Measurements from ENCODE around the gene SCYL1.

Gene SCYL1

DNA sequence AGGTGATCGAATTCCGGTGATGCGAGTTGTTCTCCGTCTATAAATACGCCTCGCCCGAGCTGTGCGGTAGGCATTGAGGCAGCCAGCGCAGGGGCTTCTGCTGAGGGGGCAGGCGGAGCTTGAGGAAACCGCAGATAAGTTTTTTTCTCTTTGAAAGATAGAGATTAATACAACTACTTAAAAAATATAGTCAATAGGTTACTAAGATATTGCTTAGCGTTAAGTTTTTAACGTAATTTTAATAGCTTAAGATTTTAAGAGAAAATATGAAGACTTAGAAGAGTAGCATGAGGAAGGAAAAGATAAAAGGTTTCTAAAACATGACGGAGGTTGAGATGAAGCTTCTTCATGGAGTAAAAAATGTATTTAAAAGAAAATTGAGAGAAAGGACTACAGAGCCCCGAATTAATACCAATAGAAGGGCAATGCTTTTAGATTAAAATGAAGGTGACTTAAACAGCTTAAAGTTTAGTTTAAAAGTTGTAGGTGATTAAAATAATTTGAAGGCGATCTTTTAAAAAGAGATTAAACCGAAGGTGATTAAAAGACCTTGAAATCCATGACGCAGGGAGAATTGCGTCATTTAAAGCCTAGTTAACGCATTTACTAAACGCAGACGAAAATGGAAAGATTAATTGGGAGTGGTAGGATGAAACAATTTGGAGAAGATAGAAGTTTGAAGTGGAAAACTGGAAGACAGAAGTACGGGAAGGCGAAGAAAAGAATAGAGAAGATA lies 25.7 kb upstream of the SCYL1 start, which contains the start of gene MALAT1:
Gene MALAT1 (plus strand): TSS at position 69 of the 736 bp plus-strand sequence.
- Mint-ChIP-seq H3K4me3 (no peak within 1 kb of the TSS), H3K27ac (ENCODE audit: low read depth) (no peak within 1 kb of the TSS), H3K9me3 (no peaks in the 10 kb centered on the region), H3K27me3 (no peaks in the 10 kb centered on the region), H3K4me1 (peaks cover 51% of the 10 kb centered on the region), H3K36me3 (ENCODE audit: insufficient read depth) (peaks cover 2% of the 10 kb centered on the region)
- DNase-seq (ENCODE audit: low spot score in 2 of 2) = peak; percentile 91 to 93
- no peak for ATAC-seq (replicated peaks; ENCODE audit: extremely low read depth, poor library complexity, severe bottlenecking)

DNA sequence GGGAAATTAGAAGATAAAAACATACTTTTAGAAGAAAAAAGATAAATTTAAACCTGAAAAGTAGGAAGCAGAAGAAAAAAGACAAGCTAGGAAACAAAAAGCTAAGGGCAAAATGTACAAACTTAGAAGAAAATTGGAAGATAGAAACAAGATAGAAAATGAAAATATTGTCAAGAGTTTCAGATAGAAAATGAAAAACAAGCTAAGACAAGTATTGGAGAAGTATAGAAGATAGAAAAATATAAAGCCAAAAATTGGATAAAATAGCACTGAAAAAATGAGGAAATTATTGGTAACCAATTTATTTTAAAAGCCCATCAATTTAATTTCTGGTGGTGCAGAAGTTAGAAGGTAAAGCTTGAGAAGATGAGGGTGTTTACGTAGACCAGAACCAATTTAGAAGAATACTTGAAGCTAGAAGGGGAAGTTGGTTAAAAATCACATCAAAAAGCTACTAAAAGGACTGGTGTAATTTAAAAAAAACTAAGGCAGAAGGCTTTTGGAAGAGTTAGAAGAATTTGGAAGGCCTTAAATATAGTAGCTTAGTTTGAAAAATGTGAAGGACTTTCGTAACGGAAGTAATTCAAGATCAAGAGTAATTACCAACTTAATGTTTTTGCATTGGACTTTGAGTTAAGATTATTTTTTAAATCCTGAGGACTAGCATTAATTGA lies 25.0 kb upstream of the SCYL1 start:
- H3K9me3 Mint-ChIP-seq = no peaks in the 10 kb centered on the region
- no peak overlapping the region for H3K4me3 Mint-ChIP-seq
- no peaks in the 10 kb centered on the region for H3K27me3 Mint-ChIP-seq
- H3K4me1 Mint-ChIP-seq = peaks cover 53% of the 10 kb centered on the region
- ATAC-seq (replicated peaks; ENCODE audit: extremely low read depth, poor library complexity, severe bottlenecking) (no peak), DNase-seq (ENCODE audit: low spot score in 2 of 2) (no peak)
- H3K36me3 Mint-ChIP-seq (ENCODE audit: insufficient read depth) = peaks cover 2% of the 10 kb centered on the region
- H3K27ac Mint-ChIP-seq (ENCODE audit: low read depth) = no peak overlapping the region

DNA sequence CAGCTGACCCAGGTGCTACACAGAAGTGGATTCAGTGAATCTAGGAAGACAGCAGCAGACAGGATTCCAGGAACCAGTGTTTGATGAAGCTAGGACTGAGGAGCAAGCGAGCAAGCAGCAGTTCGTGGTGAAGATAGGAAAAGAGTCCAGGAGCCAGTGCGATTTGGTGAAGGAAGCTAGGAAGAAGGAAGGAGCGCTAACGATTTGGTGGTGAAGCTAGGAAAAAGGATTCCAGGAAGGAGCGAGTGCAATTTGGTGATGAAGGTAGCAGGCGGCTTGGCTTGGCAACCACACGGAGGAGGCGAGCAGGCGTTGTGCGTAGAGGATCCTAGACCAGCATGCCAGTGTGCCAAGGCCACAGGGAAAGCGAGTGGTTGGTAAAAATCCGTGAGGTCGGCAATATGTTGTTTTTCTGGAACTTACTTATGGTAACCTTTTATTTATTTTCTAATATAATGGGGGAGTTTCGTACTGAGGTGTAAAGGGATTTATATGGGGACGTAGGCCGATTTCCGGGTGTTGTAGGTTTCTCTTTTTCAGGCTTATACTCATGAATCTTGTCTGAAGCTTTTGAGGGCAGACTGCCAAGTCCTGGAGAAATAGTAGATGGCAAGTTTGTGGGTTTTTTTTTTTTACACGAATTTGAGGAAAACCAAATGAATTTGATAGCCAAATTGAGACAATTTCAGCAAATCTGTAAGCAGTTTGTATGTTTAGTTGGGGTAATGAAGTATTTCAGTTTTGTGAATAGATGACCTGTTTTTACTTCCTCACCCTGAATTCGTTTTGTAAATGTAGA lies 24.3 kb upstream of the SCYL1 start:
- Mint-ChIP-seq H3K27ac (ENCODE audit: low read depth) (no peak overlapping the region), H3K4me3 (no peak overlapping the region), H3K9me3 (no peaks in the 10 kb centered on the region), H3K36me3 (ENCODE audit: insufficient read depth) (peaks cover 2% of the 10 kb centered on the region), H3K27me3 (no peaks in the 10 kb centered on the region), H3K4me1 (peaks cover 59% of the 10 kb centered on the region)
- DNase-seq (ENCODE audit: low spot score in 2 of 2) (no peak), ATAC-seq (replicated peaks; ENCODE audit: extremely low read depth, poor library complexity, severe bottlenecking) (no peak)

DNA sequence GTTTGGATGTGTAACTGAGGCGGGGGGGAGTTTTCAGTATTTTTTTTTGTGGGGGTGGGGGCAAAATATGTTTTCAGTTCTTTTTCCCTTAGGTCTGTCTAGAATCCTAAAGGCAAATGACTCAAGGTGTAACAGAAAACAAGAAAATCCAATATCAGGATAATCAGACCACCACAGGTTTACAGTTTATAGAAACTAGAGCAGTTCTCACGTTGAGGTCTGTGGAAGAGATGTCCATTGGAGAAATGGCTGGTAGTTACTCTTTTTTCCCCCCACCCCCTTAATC lies 23.8 kb upstream of the SCYL1 start:
- no peaks in the 10 kb centered on the region for H3K27me3 Mint-ChIP-seq
- H3K9me3 Mint-ChIP-seq = no peaks in the 10 kb centered on the region
- ATAC-seq (replicated peaks; ENCODE audit: extremely low read depth, poor library complexity, severe bottlenecking) (no peak), DNase-seq (ENCODE audit: low spot score in 2 of 2) (no peak)
- H3K36me3 Mint-ChIP-seq (ENCODE audit: insufficient read depth) = no peaks in the 10 kb centered on the region
- H3K27ac Mint-ChIP-seq (ENCODE audit: low read depth) = no peak overlapping the region
- H3K4me3 Mint-ChIP-seq = no peak overlapping the region
- peaks cover 64% of the 10 kb centered on the region for H3K4me1 Mint-ChIP-seq

DNA sequence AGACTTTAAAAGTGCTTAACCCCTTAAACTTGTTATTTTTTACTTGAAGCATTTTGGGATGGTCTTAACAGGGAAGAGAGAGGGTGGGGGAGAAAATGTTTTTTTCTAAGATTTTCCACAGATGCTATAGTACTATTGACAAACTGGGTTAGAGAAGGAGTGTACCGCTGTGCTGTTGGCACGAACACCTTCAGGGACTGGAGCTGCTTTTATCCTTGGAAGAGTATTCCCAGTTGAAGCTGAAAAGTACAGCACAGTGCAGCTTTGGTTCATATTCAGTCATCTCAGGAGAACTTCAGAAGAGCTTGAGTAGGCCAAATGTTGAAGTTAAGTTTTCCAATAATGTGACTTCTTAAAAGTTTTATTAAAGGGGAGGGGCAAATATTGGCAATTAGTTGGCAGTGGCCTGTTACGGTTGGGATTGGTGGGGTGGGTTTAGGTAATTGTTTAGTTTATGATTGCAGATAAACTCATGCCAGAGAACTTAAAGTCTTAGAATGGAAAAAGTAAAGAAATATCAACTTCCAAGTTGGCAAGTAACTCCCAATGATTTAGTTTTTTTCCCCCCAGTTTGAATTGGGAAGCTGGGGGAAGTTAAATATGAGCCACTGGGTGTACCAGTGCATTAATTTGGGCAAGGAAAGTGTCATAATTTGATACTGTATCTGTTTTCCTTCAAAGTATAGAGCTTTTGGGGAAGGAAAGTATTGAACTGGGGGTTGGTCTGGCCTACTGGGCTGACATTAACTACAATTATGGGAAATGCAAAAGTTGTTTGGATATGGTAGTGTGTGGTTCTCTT lies 23.2 kb upstream of the SCYL1 start:
- H3K27ac Mint-ChIP-seq (ENCODE audit: low read depth) = no peak overlapping the region
- no peaks in the 10 kb centered on the region for H3K27me3 Mint-ChIP-seq
- peaks cover 64% of the 10 kb centered on the region for H3K4me1 Mint-ChIP-seq
- no peak overlapping the region for H3K4me3 Mint-ChIP-seq
- ATAC-seq (replicated peaks; ENCODE audit: extremely low read depth, poor library complexity, severe bottlenecking) (no peak), DNase-seq (ENCODE audit: low spot score in 2 of 2) (no peak)
- no peaks in the 10 kb centered on the region for H3K9me3 Mint-ChIP-seq
- H3K36me3 Mint-ChIP-seq (ENCODE audit: insufficient read depth) = no peaks in the 10 kb centered on the region

DNA sequence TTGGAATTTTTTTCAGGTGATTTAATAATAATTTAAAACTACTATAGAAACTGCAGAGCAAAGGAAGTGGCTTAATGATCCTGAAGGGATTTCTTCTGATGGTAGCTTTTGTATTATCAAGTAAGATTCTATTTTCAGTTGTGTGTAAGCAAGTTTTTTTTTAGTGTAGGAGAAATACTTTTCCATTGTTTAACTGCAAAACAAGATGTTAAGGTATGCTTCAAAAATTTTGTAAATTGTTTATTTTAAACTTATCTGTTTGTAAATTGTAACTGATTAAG lies 22.7 kb upstream of the SCYL1 start:
- no peak overlapping the region for H3K27ac Mint-ChIP-seq (ENCODE audit: low read depth)
- no peaks in the 10 kb centered on the region for H3K27me3 Mint-ChIP-seq
- H3K9me3 Mint-ChIP-seq = no peaks in the 10 kb centered on the region
- H3K4me3 Mint-ChIP-seq = no peak overlapping the region
- DNase-seq (ENCODE audit: low spot score in 2 of 2) (no peak), ATAC-seq (replicated peaks; ENCODE audit: extremely low read depth, poor library complexity, severe bottlenecking) (no peak)
- no peaks in the 10 kb centered on the region for H3K36me3 Mint-ChIP-seq (ENCODE audit: insufficient read depth)
- H3K4me1 Mint-ChIP-seq = peaks cover 64% of the 10 kb centered on the region

DNA sequence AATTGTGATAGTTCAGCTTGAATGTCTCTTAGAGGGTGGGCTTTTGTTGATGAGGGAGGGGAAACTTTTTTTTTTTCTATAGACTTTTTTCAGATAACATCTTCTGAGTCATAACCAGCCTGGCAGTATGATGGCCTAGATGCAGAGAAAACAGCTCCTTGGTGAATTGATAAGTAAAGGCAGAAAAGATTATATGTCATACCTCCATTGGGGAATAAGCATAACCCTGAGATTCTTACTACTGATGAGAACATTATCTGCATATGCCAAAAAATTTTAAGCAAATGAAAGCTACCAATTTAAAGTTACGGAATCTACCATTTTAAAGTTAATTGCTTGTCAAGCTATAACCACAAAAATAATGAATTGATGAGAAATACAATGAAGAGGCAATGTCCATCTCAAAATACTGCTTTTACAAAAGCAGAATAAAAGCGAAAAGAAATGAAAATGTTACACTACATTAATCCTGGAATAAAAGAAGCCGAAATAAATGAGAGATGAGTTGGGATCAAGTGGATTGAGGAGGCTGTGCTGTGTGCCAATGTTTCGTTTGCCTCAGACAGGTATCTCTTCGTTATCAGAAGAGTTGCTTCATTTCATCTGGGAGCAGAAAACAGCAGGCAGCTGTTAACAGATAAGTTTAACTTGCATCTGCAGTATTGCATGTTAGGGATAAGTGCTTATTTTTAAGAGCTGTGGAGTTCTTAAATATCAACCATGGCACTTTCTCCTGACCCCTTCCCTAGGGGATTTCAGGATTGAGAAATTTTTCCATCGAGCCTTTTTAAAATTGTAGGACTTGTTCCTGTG lies 22.1 kb upstream of the SCYL1 start:
- Mint-ChIP-seq H3K36me3 (ENCODE audit: insufficient read depth) (no peaks in the 10 kb centered on the region), H3K4me1 (peaks cover 67% of the 10 kb centered on the region), H3K9me3 (no peaks in the 10 kb centered on the region), H3K27ac (ENCODE audit: low read depth) (no peak overlapping the region), H3K27me3 (no peaks in the 10 kb centered on the region), H3K4me3 (no peak overlapping the region)
- no peak for DNase-seq (ENCODE audit: low spot score in 2 of 2)
- ATAC-seq (replicated peaks; ENCODE audit: extremely low read depth, poor library complexity, severe bottlenecking) = no peak

DNA sequence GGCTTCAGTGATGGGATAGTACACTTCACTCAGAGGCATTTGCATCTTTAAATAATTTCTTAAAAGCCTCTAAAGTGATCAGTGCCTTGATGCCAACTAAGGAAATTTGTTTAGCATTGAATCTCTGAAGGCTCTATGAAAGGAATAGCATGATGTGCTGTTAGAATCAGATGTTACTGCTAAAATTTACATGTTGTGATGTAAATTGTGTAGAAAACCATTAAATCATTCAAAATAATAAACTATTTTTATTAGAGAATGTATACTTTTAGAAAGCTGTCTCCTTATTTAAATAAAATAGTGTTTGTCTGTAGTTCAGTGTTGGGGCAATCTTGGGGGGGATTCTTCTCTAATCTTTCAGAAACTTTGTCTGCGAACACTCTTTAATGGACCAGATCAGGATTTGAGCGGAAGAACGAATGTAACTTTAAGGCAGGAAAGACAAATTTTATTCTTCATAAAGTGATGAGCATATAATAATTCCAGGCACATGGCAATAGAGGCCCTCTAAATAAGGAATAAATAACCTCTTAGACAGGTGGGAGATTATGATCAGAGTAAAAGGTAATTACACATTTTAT lies 21.4 kb upstream of the SCYL1 start:
- Mint-ChIP-seq H3K36me3 (ENCODE audit: insufficient read depth) (no peaks in the 10 kb centered on the region), H3K4me1 (peaks cover 70% of the 10 kb centered on the region), H3K9me3 (no peaks in the 10 kb centered on the region), H3K4me3 (no peak overlapping the region), H3K27me3 (no peaks in the 10 kb centered on the region), H3K27ac (ENCODE audit: low read depth) (no peak overlapping the region)
- ATAC-seq (replicated peaks; ENCODE audit: extremely low read depth, poor library complexity, severe bottlenecking) (no peak), DNase-seq (ENCODE audit: low spot score in 2 of 2) (no peak)

DNA sequence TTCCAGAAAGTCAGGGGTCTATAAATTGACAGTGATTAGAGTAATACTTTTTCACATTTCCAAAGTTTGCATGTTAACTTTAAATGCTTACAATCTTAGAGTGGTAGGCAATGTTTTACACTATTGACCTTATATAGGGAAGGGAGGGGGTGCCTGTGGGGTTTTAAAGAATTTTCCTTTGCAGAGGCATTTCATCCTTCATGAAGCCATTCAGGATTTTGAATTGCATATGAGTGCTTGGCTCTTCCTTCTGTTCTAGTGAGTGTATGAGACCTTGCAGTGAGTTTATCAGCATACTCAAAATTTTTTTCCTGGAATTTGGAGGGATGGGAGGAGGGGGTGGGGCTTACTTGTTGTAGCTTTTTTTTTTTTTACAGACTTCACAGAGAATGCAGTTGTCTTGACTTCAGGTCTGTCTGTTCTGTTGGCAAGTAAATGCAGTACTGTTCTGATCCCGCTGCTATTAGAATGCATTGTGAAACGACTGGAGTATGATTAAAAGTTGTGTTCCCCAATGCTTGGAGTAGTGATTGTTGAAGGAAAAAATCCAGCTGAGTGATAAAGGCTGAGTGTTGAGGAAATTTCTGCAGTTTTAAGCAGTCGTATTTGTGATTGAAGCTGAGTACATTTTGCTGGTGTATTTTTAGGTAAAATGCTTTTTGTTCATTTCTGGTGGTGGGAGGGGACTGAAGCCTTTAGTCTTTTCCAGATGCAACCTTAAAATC lies 20.8 kb upstream of the SCYL1 start:
- no peaks in the 10 kb centered on the region for H3K27me3 Mint-ChIP-seq
- peaks cover 70% of the 10 kb centered on the region for H3K4me1 Mint-ChIP-seq
- H3K4me3 Mint-ChIP-seq = no peak overlapping the region
- no peak for DNase-seq (ENCODE audit: low spot score in 2 of 2)
- H3K36me3 Mint-ChIP-seq (ENCODE audit: insufficient read depth) = peaks cover 2% of the 10 kb centered on the region
- no peaks in the 10 kb centered on the region for H3K9me3 Mint-ChIP-seq
- ATAC-seq (replicated peaks; ENCODE audit: extremely low read depth, poor library complexity, severe bottlenecking) = no peak
- no peak overlapping the region for H3K27ac Mint-ChIP-seq (ENCODE audit: low read depth)

DNA sequence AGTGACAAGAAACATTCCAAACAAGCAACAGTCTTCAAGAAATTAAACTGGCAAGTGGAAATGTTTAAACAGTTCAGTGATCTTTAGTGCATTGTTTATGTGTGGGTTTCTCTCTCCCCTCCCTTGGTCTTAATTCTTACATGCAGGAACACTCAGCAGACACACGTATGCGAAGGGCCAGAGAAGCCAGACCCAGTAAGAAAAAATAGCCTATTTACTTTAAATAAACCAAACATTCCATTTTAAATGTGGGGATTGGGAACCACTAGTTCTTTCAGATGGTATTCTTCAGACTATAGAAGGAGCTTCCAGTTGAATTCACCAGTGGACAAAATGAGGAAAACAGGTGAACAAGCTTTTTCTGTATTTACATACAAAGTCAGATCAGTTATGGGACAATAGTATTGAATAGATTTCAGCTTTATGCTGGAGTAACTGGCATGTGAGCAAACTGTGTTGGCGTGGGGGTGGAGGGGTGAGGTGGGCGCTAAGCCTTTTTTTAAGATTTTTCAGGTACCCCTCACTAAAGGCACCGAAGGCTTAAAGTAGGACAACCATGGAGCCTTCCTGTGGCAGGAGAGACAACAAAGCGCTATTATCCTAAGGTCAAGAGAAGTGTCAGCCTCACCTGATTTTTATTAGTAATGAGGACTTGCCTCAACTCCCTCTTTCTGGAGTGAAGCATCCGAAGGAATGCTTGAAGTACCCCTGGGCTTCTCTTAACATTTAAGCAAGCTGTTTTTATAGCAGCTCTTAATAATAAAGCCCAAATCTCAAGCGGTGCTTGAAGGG lies 20.0 kb upstream of the SCYL1 start:
- Mint-ChIP-seq H3K36me3 (ENCODE audit: insufficient read depth) (peaks cover 5% of the 10 kb centered on the region), H3K27ac (ENCODE audit: low read depth) (no peak overlapping the region), H3K27me3 (no peaks in the 10 kb centered on the region), H3K4me1 (peaks cover 70% of the 10 kb centered on the region), H3K4me3 (no peak overlapping the region), H3K9me3 (no peaks in the 10 kb centered on the region)
- ATAC-seq (replicated peaks; ENCODE audit: extremely low read depth, poor library complexity, severe bottlenecking) (no peak), DNase-seq (ENCODE audit: low spot score in 2 of 2) (no peak)

All from central memory CD8-positive, alpha-beta T cell (primary cell).